Neural progenitor cell (in vitro differentiated cells): Measurements from ENCODE around the gene F5. TPM values are rescaled to one million over a fixed set of nuclear protein-coding genes. Genes with fewer than 3 reads are reported as not detected.

Experiments
- DNase-seq: peaks from one replicate; pipeline ENCODE4 v3.0.0-alpha.2; 2016; ENCODE audit warnings: low spot score
- H2AFZ ChIP-seq: fragments of 200-600 bp; sonication (generic); replicated peaks from 2 replicates; pipeline ENCODE4 v1.6.1; 2016; ENCODE audit warnings: antibody characterized with exemption
- H3F3A ChIP-seq: fragments of 200-600 bp; sonication (generic); 2 replicates; pipeline ENCODE4 v1.6.1; 2016; ENCODE audit warnings: antibody characterized with exemption, low read depth
- H3K27ac ChIP-seq: fragments of 200-600 bp; sonication (generic); 2 replicates; pipeline ENCODE4 v1.5.1; 2016; ENCODE audit warnings: mild to moderate bottlenecking
- H3K27me3 ChIP-seq: fragments of 200-600 bp; sonication (generic); 2 replicates; pipeline ENCODE4 v1.6.1; 2016; ENCODE audit warnings: mild to moderate bottlenecking, moderate library complexity
- H3K36me3 ChIP-seq: fragments of 200-600 bp; sonication (generic); 2 replicates; pipeline ENCODE4 v1.5.1; 2016
- H3K4me1 ChIP-seq: fragments of 200-600 bp; sonication (generic); 2 replicates; pipeline ENCODE4 v1.6.1; 2016; ENCODE audit warnings: mixed run types
- H3K4me2 ChIP-seq: fragments of 200-600 bp; sonication (generic); 2 replicates; pipeline ENCODE4 v1.6.1; 2016
- H3K4me3 ChIP-seq: fragments of 200-600 bp; sonication (generic); 2 replicates; pipeline ENCODE4 v1.5.1; 2016
- H3K79me2 ChIP-seq: fragments of 200-600 bp; sonication (generic); 2 replicates; pipeline ENCODE4 v1.6.1; 2016; ENCODE audit warnings: low read depth
- H3K9ac ChIP-seq: fragments of 200-600 bp; sonication (generic); 2 replicates; pipeline ENCODE4 v1.6.1; 2016
- H3K9me3 ChIP-seq: fragments of 200-600 bp; sonication (generic); 2 replicates; pipeline ENCODE4 v1.5.1; 2016; ENCODE audit warnings: low read depth
- H4K20me1 ChIP-seq: fragments of 200-600 bp; sonication (generic); 2 replicates; pipeline ENCODE4 v1.6.1; 2016; ENCODE audit warnings: low read depth
- H3K27ac Mint-ChIP-seq: 3 replicates; pipeline ENCODE4 v1.8.0; 2021; ENCODE audit warnings: mixed read lengths
- H3K27me3 Mint-ChIP-seq: 2 replicates; pipeline ENCODE4 v1.8.0; 2022; ENCODE audit warnings: low read depth, mild to moderate bottlenecking, inconsistent platforms, moderate library complexity, mixed read lengths; ENCODE audit not compliant: insufficient read depth
- H3K36me3 Mint-ChIP-seq: 3 replicates; pipeline ENCODE4 v1.8.0; 2021; ENCODE audit warnings: mixed read lengths
- H3K4me1 Mint-ChIP-seq: 3 replicates; pipeline ENCODE4 v1.8.0; 2021; ENCODE audit warnings: mixed read lengths
- H3K4me3 Mint-ChIP-seq: 3 replicates; pipeline ENCODE4 v1.8.0; 2021; ENCODE audit warnings: mild to moderate bottlenecking, moderate library complexity, mixed read lengths
- H3K9me3 Mint-ChIP-seq: 3 replicates; pipeline ENCODE4 v1.8.0; 2020; ENCODE audit warnings: mixed read lengths
- EZH2 ChIP-seq: fragments of 200-600 bp; sonication (generic); IDR thresholded peaks from 2 replicates; pipeline ENCODE4 v1.6.1; 2017; ENCODE audit warnings: antibody characterized with exemption, mild to moderate bottlenecking, moderate library complexity
- EZH2phosphoT487 ChIP-seq: fragments of 200-600 bp; sonication (generic); IDR thresholded peaks from 2 replicates; pipeline ENCODE4 v1.6.1; 2017; ENCODE audit warnings: antibody characterized with exemption
- total RNA-seq: library from RNA; depleted of rRNA; stranded (reverse); fragments of >200 nt; gene quantifications from 2 replicates; pipeline ENCODE4 v1.2.3, GENCODE V29; 2015; ENCODE audit warnings: low replicate concordance
- TF ChIP-seq, protein P1 (sequence below): fragments of 200-600 bp; sonication (generic); IDR thresholded peaks from 2 replicates; pipeline ENCODE4 v1.5.1; 2017; ENCODE audit warnings: antibody characterized with exemption, mild to moderate bottlenecking

The F5 gene
- total RNA-seq, 1 donor from 2014 or later = not detected

DNA sequence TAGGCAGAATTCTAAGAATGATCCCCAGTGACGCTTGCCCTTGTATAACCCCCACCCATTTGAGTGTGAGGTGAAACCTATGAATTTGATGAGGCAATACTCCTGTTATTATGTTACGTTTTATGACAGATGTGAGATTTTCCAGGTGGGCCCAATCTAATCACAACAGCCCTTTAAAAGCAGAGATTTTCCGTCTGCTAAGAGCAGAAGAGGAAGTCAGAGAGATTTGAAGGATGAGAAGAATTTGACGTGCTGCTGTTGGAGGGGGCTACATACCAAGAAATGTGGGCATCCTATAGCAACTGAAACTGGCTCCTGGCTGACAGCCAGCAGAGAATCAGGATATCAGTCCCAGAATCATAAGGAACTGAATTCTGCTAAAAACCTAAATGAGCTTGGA is 98.1 kb downstream of the F5 start:
- DNase-seq = no peak
- H3K27me3 ChIP-seq = no peaks in the 10 kb centered on the region
- H3K9me3 ChIP-seq = no peaks in the 10 kb centered on the region
- H3K79me2 ChIP-seq = peaks cover 20% of the 10 kb centered on the region
- peaks cover 15% of the 10 kb centered on the region for H3F3A ChIP-seq
- H3K36me3 ChIP-seq = no peaks in the 10 kb centered on the region
- H4K20me1 ChIP-seq = peaks cover 16% of the 10 kb centered on the region
- Mint-ChIP-seq H3K27me3 (no peaks in the 10 kb centered on the region), H3K4me3 (no peak overlapping the region), H3K4me1 (peaks cover 42% of the 10 kb centered on the region), H3K36me3 (no peaks in the 10 kb centered on the region), H3K27ac (no peak overlapping the region), H3K9me3 (peaks cover 2% of the 10 kb centered on the region)
- H2AFZ ChIP-seq = no peak overlapping the region
- peaks cover 24% of the 10 kb centered on the region for H3K4me1 ChIP-seq
- H3K4me2 ChIP-seq = peak overlapping the region; percentile 80
- H3K27ac ChIP-seq = no peak overlapping the region
- H3K4me3 ChIP-seq = no peak overlapping the region
- H3K9ac ChIP-seq = no peak overlapping the region
- no peak for TF ChIP-seq EZH2phosphoT487

DNA sequence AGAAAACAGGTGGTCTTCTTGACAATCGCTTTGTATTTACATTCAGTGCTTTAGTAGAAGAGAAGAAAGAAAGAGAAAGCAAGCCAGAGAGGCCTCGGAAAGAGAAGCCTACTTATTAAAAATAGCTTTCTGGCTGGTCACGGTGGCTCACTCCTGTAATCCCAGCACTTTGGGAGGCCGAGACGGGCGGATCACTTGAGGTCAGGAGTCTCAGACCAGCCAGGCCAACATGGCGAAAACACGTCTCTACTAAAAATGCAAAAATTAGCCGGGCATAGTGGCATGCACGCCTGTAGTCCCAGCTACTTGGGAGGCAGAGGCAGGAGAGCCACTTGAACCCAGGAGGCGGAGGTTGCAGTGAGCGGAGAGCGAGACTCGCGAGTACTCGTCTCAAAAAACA is 98.7 kb downstream of the F5 start:
- H2AFZ ChIP-seq = no peak overlapping the region
- H3K9ac ChIP-seq = no peak overlapping the region
- no peak overlapping the region for H3K4me3 ChIP-seq
- peaks cover 16% of the 10 kb centered on the region for H4K20me1 ChIP-seq
- no peaks in the 10 kb centered on the region for H3K36me3 ChIP-seq
- no peak for DNase-seq
- Mint-ChIP-seq H3K4me3 (peak overlapping the region; percentile 34), H3K9me3 (peaks cover 2% of the 10 kb centered on the region), H3K36me3 (no peaks in the 10 kb centered on the region), H3K4me1 (peaks cover 43% of the 10 kb centered on the region), H3K27me3 (no peaks in the 10 kb centered on the region), H3K27ac (peak overlapping the region; percentile 22)
- H3F3A ChIP-seq = peaks cover 15% of the 10 kb centered on the region
- H3K4me1 ChIP-seq = peaks cover 30% of the 10 kb centered on the region
- TF ChIP-seq, protein P1, sequence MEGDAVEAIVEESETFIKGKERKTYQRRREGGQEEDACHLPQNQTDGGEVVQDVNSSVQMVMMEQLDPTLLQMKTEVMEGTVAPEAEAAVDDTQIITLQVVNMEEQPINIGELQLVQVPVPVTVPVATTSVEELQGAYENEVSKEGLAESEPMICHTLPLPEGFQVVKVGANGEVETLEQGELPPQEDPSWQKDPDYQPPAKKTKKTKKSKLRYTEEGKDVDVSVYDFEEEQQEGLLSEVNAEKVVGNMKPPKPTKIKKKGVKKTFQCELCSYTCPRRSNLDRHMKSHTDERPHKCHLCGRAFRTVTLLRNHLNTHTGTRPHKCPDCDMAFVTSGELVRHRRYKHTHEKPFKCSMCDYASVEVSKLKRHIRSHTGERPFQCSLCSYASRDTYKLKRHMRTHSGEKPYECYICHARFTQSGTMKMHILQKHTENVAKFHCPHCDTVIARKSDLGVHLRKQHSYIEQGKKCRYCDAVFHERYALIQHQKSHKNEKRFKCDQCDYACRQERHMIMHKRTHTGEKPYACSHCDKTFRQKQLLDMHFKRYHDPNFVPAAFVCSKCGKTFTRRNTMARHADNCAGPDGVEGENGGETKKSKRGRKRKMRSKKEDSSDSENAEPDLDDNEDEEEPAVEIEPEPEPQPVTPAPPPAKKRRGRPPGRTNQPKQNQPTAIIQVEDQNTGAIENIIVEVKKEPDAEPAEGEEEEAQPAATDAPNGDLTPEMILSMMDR = no peak
- TF ChIP-seq EZH2 (no peak), EZH2phosphoT487 (no peak)
- H3K27ac ChIP-seq = no peak overlapping the region
- H3K79me2 ChIP-seq = peaks cover 26% of the 10 kb centered on the region
- H3K4me2 ChIP-seq = peak overlapping the region; percentile 80
- no peaks in the 10 kb centered on the region for H3K9me3 ChIP-seq
- no peaks in the 10 kb centered on the region for H3K27me3 ChIP-seq

DNA sequence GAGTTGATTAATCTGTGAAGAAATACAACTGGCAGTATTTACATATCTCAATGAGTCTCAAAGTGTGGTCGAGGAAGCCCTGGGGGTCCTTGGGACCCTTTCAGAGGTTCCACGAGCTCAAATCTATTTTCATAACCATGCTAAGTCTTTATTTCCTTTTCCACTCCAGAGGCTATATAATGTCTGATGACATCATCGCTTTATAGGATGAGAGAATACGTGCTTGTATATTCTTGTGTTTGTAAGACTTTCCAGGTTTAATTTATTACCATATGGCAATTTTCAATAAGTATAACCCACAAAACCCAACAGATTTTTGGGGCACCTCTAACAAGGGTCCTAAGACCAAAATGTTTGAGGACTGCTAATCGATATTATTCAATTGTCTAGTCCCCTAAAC is 99.1 kb downstream of the F5 start:
- H3K4me2 ChIP-seq = peak overlapping the region; percentile 80
- H3K4me1 ChIP-seq = peaks cover 32% of the 10 kb centered on the region
- H3K36me3 ChIP-seq = no peaks in the 10 kb centered on the region
- Mint-ChIP-seq H3K27me3 (no peaks in the 10 kb centered on the region), H3K4me3 (peak overlapping the region; percentile 98), H3K27ac (peak overlapping the region; percentile 22), H3K4me1 (peaks cover 45% of the 10 kb centered on the region), H3K36me3 (no peaks in the 10 kb centered on the region), H3K9me3 (peaks cover 2% of the 10 kb centered on the region)
- H3K79me2 ChIP-seq = peaks cover 31% of the 10 kb centered on the region
- no peaks in the 10 kb centered on the region for H3K27me3 ChIP-seq
- H3F3A ChIP-seq = peaks cover 15% of the 10 kb centered on the region
- H3K27ac ChIP-seq = no peak overlapping the region
- H3K9me3 ChIP-seq = no peaks in the 10 kb centered on the region
- no peak for DNase-seq
- TF ChIP-seq EZH2phosphoT487 = no peak
- TF ChIP-seq, protein P1 = no peak
- TF ChIP-seq EZH2 = no peak
- H3K9ac ChIP-seq = no peak overlapping the region
- H4K20me1 ChIP-seq = peaks cover 16% of the 10 kb centered on the region
- H3K4me3 ChIP-seq = peak overlapping the region; percentile 79
- no peak overlapping the region for H2AFZ ChIP-seq

DNA sequence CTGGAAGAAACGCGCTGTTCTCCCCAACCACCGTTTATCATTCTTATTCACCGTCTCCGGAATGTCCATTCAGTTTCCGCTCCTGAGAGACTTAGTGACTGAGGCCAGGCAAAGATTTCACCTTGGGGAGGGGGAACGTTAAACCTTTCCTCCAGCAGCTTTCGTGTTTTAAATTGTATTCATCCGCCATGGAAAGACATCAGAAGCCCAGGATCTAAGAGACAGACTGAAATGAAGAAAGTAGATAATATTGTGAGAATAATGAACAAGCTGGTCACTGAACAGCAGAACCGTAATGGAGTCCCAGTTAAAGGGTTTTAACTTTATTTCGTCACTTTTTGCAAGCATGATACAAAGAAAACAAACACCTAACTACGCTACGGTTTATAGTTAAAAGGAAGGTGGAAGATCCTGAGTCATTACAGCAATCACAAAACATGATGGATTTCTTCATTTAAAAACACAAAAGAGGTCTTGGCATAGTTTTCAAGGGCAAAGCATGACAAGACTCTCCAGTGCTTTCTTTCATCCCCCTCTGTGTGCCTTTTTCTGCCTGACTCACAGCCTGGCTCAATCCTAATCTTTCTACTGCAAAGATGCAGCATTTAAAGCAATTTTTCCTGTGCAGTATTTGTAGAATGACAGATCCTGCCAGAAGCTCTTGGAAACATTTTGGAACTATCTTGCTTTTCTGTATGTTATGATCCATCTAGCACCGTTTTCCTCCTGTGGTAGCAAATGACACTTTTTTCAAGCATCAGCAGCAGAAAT is 99.8 kb downstream of the F5 start:
- TF ChIP-seq, protein P1 = no peak
- TF ChIP-seq EZH2 (no peak), EZH2phosphoT487 (no peak)
- no peaks in the 10 kb centered on the region for H3K27me3 ChIP-seq
- peak overlapping the region; percentile 74 for H3K27ac ChIP-seq
- peaks cover 19% of the 10 kb centered on the region for H3F3A ChIP-seq
- no peaks in the 10 kb centered on the region for H3K9me3 ChIP-seq
- peak overlapping the region; percentile 79 for H3K4me3 ChIP-seq
- no peaks in the 10 kb centered on the region for H3K36me3 Mint-ChIP-seq
- H4K20me1 ChIP-seq = peaks cover 16% of the 10 kb centered on the region
- peak overlapping the region; percentile 96 for H3K27ac Mint-ChIP-seq
- peaks cover 37% of the 10 kb centered on the region for H3K79me2 ChIP-seq
- peaks cover 35% of the 10 kb centered on the region for H3K4me1 ChIP-seq
- H3K4me3 Mint-ChIP-seq = peak overlapping the region; percentile 98
- peaks cover 2% of the 10 kb centered on the region for H3K9me3 Mint-ChIP-seq
- no peaks in the 10 kb centered on the region for H3K36me3 ChIP-seq
- H3K9ac ChIP-seq = no peak overlapping the region
- DNase-seq = no peak
- H3K4me2 ChIP-seq = peak overlapping the region; percentile 80
- H2AFZ ChIP-seq = peak overlapping the region; percentile 46
- H3K27me3 Mint-ChIP-seq = no peaks in the 10 kb centered on the region
- peaks cover 45% of the 10 kb centered on the region for H3K4me1 Mint-ChIP-seq
